Measurements from ENCODE around the gene ACBD4. TPM values are rescaled to one million over a fixed set of nuclear protein-coding genes. Genes with fewer than 3 reads are reported as not detected.
"Not testable (repeated sequence)": the region's sequence is repeated elsewhere in the genome, so short reads cannot be mapped to it uniquely, and the experiment has no call there.

The ACBD4 gene
- total RNA-seq, 1 experiment from 2014 or later: 1.4 TPM

GRCh38 chr17:45121055-45121454 is 14.4 kb upstream of the ACBD4 start:
- ChIA-PET POLR2A (ENCODE audit: low non-redundant PET) (no interaction called here), CTCF (no interaction called here)
- Histone ChIP-seq H3K27ac (ENCODE audit: low read depth, low read length, poor library complexity, severe bottlenecking) (no peak overlapping the region), H3K27me3 (replicated peaks; ENCODE audit: insufficient read depth, low read depth, low read length, poor library complexity) (no peaks in the 10 kb centered on the region), H3K4me3 (ENCODE audit: low read depth, low read length, poor library complexity, severe bottlenecking) (no peak overlapping the region), H3K9me3 (ENCODE audit: low read depth, low read length, poor library complexity, severe bottlenecking) (no peaks in the 10 kb centered on the region), H3K36me3 (ENCODE audit: insufficient read depth, low read length, poor library complexity, severe bottlenecking) (no peaks in the 10 kb centered on the region), H3K4me1 (ENCODE audit: insufficient read depth, low read length, poor library complexity, severe bottlenecking) (no peaks in the 10 kb centered on the region)
- intact Hi-C loops (cut with micrococcal nuclease; ENCODE audit: unreplicated experiment): no loop called here
- no peak for DNase-seq (ENCODE audit: low spot score)
- no TSS peak for BruUV-seq (replicated peaks)
- TF ChIP-seq CTCF (conservative IDR thresholded peaks at IDR 0.05; ENCODE audit: low read depth, low read length) (no peak), EZH2 (IDR thresholded peaks at IDR 0.05; ENCODE audit: borderline replicate concordance, low read depth, low read length, poor library complexity, severe bottlenecking) (no peak)

GRCh38 chr17:45123076-45123770 is 12.3 kb upstream of the ACBD4 start:
- CTCF ChIA-PET: no interaction called here
- Histone ChIP-seq H3K27ac (ENCODE audit: low read depth, low read length, poor library complexity, severe bottlenecking) (no peak overlapping the region), H3K36me3 (ENCODE audit: insufficient read depth, low read length, poor library complexity, severe bottlenecking) (no peaks in the 10 kb centered on the region), H3K9me3 (ENCODE audit: low read depth, low read length, poor library complexity, severe bottlenecking) (no peaks in the 10 kb centered on the region), H3K4me3 (ENCODE audit: low read depth, low read length, poor library complexity, severe bottlenecking) (no peak overlapping the region), H3K27me3 (replicated peaks; ENCODE audit: insufficient read depth, low read depth, low read length, poor library complexity) (no peaks in the 10 kb centered on the region), H3K4me1 (ENCODE audit: insufficient read depth, low read length, poor library complexity, severe bottlenecking) (no peaks in the 10 kb centered on the region)
- no peak for TF ChIP-seq CTCF (conservative IDR thresholded peaks at IDR 0.05; ENCODE audit: low read depth, low read length)
- no peak for TF ChIP-seq EZH2 (IDR thresholded peaks at IDR 0.05; ENCODE audit: borderline replicate concordance, low read depth, low read length, poor library complexity, severe bottlenecking)
- DNase-seq (ENCODE audit: low spot score): no peak
- no TSS peak for BruUV-seq (replicated peaks)
- POLR2A ChIA-PET (ENCODE audit: low non-redundant PET): no interaction called here
- intact Hi-C loops (cut with micrococcal nuclease; ENCODE audit: unreplicated experiment): no loop called here

GRCh38 chr17:45123930-45124796 is 11.3 kb upstream of the ACBD4 start:
- no peak for TF ChIP-seq EZH2 (IDR thresholded peaks at IDR 0.05; ENCODE audit: borderline replicate concordance, low read depth, low read length, poor library complexity, severe bottlenecking)
- no peak for TF ChIP-seq CTCF (conservative IDR thresholded peaks at IDR 0.05; ENCODE audit: low read depth, low read length)
- Histone ChIP-seq H3K27me3 (replicated peaks; ENCODE audit: insufficient read depth, low read depth, low read length, poor library complexity) (no peaks in the 10 kb centered on the region), H3K27ac (ENCODE audit: low read depth, low read length, poor library complexity, severe bottlenecking) (no peak overlapping the region), H3K4me1 (ENCODE audit: insufficient read depth, low read length, poor library complexity, severe bottlenecking) (no peaks in the 10 kb centered on the region), H3K4me3 (ENCODE audit: low read depth, low read length, poor library complexity, severe bottlenecking) (no peak overlapping the region), H3K9me3 (ENCODE audit: low read depth, low read length, poor library complexity, severe bottlenecking) (no peaks in the 10 kb centered on the region), H3K36me3 (ENCODE audit: insufficient read depth, low read length, poor library complexity, severe bottlenecking) (no peaks in the 10 kb centered on the region)
- intact Hi-C loops (cut with micrococcal nuclease; ENCODE audit: unreplicated experiment): no loop called here
- BruUV-seq (replicated peaks): no TSS peak
- ChIA-PET POLR2A (ENCODE audit: low non-redundant PET) (no interaction called here), CTCF (no interaction called here)
- peak; percentile 42 for DNase-seq (ENCODE audit: low spot score)

GRCh38 chr17:45124797-45125122 is 10.7 kb upstream of the ACBD4 start:
- H3K9me3 ChIP-seq (ENCODE audit: low read depth, low read length, poor library complexity, severe bottlenecking); BruUV-seq (replicated peaks); POLR2A ChIA-PET (ENCODE audit: low non-redundant PET); H3K27me3 ChIP-seq (replicated peaks; ENCODE audit: insufficient read depth, low read depth, low read length, poor library complexity); intact Hi-C loops (cut with micrococcal nuclease; ENCODE audit: unreplicated experiment); H3K4me1 ChIP-seq (ENCODE audit: insufficient read depth, low read length, poor library complexity, severe bottlenecking); H3K4me3 ChIP-seq (ENCODE audit: low read depth, low read length, poor library complexity, severe bottlenecking); H3K36me3 ChIP-seq (ENCODE audit: insufficient read depth, low read length, poor library complexity, severe bottlenecking); H3K27ac ChIP-seq (ENCODE audit: low read depth, low read length, poor library complexity, severe bottlenecking); DNase-seq (ENCODE audit: low spot score); CTCF ChIA-PET: not testable (repeated sequence)
